Fibroblast of villous mesenchyme (primary cell): ENCODE data around the gene MTUS2. TPM values are rescaled to one million over a fixed set of nuclear protein-coding genes. Genes with fewer than 3 reads are reported as not detected.
A peak's percentile ranks its signal among the peaks of the same experiment; 100 is the strongest.
"Not testable (repeated sequence)": the region's sequence is repeated elsewhere in the genome, so short reads cannot be mapped to it uniquely, and the experiment has no call there.

ENCODE experiments used
- DNase-seq: peaks from one replicate; pipeline ENCODE4 v3.0.0-alpha.2; 2010; ENCODE audit warnings: low read depth
- H3K4me3 ChIP-seq: 2 replicates; pipeline ENCODE4 v1.5.1; 2011; ENCODE audit warnings: low read depth, mild to moderate bottlenecking, low read length
- CTCF ChIP-seq: IDR thresholded peaks from 2 replicates; pipeline ENCODE4 v1.5.1; 2012; ENCODE audit warnings: low read depth, mild to moderate bottlenecking, low read length; ENCODE audit not compliant: insufficient read depth
- total RNA-seq: library from RNA; depleted of rRNA; stranded (reverse); fragments of >200 nt; gene quantifications from 2 replicates; pipeline ENCODE4 v1.2.3, GENCODE V29; 2012

The MTUS2 gene
- total RNA-seq, 1 donor, result 1.3 TPM

DNA sequence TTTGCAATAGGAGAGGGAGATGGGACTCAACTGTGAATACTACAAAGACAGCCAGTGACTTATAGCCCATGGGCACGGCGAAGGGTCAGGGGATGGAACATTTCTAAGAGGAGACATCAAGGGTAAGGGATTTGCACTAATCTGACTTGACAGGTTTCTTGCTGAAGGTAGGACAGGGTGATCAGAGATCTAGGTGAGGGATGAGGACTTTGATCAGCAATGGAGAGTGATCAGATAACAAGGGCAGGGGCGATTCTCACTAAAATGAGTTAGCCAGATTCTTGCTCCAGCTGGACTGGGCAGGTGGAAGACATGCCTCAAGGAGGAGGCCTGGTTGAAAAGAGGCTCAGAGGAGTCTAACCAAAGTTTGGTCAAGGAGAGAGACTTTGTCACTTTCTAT, 566.1 kb downstream of the MTUS2 start:
- no peak overlapping the region for H3K4me3 ChIP-seq
- no peak for DNase-seq
- no peak for TF ChIP-seq CTCF

GRCh38 chr13:29390598-29390997, 570.5 kb downstream of the MTUS2 start:
- not testable (repeated sequence) for DNase-seq, H3K4me3 ChIP-seq

DNA sequence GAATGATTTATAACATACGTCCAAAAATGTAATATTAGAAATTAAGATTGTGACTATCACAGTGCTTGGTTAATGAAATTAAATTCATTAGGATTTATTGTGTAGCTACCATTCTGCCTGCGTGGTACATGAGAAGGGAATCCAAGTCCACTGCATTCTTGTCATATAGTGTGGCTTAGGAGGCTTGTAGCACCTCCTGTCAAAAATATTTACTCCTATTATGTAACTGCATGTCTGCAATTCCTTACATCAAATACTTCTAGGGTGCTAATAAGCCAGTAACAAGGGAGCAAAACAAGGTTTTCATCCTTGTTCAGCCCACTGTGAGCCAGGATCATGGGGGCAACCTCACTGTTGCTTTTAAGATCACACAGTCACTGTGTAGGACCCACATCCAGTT, 576.3 kb downstream of the MTUS2 start:
- DNase-seq, result no peak
- TF ChIP-seq CTCF, result no peak
- H3K4me3 ChIP-seq, result no peak overlapping the region

DNA sequence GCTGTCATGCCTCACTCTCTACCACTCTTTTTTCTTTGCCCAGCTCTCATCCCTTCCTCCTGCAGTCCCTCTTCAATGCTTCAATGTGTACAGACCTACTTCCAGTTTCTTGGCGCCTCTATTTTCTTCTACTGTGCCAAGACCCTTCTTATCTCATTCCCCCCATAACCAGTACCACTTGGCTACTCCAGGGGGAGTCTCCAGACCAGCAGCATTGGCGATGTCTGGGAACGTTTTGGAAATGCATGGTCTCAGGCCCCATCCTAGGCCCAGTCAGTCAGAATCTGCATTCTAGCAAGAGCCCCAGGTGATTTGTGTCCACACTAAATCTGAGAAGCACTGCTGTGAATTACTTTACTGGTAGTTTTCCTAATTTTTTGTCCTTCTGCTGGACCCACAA, 577.1 kb downstream of the MTUS2 start:
- peak; percentile 7 for TF ChIP-seq CTCF
- no peak for DNase-seq
- no peak overlapping the region for H3K4me3 ChIP-seq

DNA sequence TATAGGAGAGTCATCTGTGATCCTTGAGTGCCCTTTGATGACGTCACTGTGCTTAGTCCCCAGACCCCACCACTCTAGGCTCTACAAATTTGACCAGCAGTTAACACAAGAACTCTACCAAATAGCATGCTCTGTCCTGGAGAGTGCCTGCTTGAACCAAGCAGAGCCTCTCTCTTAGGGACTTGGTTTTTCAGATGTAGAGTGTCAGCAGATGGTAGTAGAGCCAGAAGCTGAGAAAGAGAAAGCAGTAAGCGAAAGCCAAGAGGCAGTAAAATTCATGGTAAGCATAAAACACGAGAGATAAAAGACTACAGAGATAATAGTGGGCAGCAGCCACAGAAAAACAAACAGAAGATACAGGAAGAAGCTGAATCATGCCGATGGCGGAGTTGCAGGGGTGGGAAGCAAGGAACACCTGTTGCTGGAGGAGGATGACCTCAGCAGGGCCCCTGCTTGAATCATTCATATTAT, 582.1 kb downstream of the MTUS2 start:
- H3K4me3 ChIP-seq, result no peak overlapping the region
- no peak for TF ChIP-seq CTCF
- DNase-seq, result peak; percentile 71

- no peak overlapping the region for H3K4me3 ChIP-seq
- TF ChIP-seq CTCF, result no peak
- DNase-seq, result no peak
Observed at GRCh38 chr13:29405401-29405800, 585.3 kb downstream of the MTUS2 start.

GRCh38 chr13:29411481-29411880, 591.3 kb downstream of the MTUS2 start:
- H3K4me3 ChIP-seq, result no peak overlapping the region
- TF ChIP-seq CTCF, result no peak
- peak; percentile 76 for DNase-seq
